HCT116 (cell line): ENCODE measurements around the gene LDB2. TPM values are rescaled to one million over a fixed set of nuclear protein-coding genes. Genes with fewer than 3 reads are reported as not detected.

Experiments used
- ATAC-seq: fragments of 200-7000 bp; cut with Tn5 transposase; 2 replicates; pipeline ENCODE4 v1.9.1; 2020; ENCODE audit warnings: mild to moderate bottlenecking, moderate library complexity
- BruUV-seq: library from RNA; stranded (reverse); fragments of 400-500 nt; replicated peaks from 2 replicates; lab custom pipeline; 2021; lab: Mats Ljungman, UMichigan
- CTCF ChIA-PET: fragments of 300-600 bp; sonication (Branson Sonifier 250); formaldehyde crosslinking; loops from one replicate; lab custom pipeline; 2021; ENCODE audit warnings: antibody characterized with exemption; lab: Charles Lee
- POLR2A ChIA-PET: fragments of 300-600, 350-600 bp; sonication (Branson Sonifier 250); formaldehyde crosslinking; loops from one replicate; lab custom pipeline; 2021; ENCODE audit warnings: antibody characterized with exemption; lab: Charles Lee
- RAD21 ChIA-PET, 2 experiments: fragments of 300-600 bp; sonication (Branson Sonifier 250); formaldehyde crosslinking; loops; one replicate each; lab custom pipeline; 2023; ENCODE audit warnings: low total read pairs in 2 of 2; ENCODE audit not compliant: uncharacterized antibody in 2 of 2, unreplicated experiment in 2 of 2, low non-redundant PET in 1 of 2; lab: Charles Lee
- DNase-seq: peaks from one replicate; pipeline ENCODE4 v3.0.0-alpha.2; 2010; ENCODE audit warnings: low read depth, low spot score
- H2AFZ ChIP-seq: fragments of 200-600 bp; shearing (Covaris generic), sonication (generic); 2 replicates; pipeline ENCODE4 v1.6.1; 2017; ENCODE audit warnings: low read depth, mixed run types, mixed read lengths, antibody characterized with exemption, low read length; ENCODE audit not compliant: poor library complexity, severe bottlenecking
- H3K27ac ChIP-seq: 2 replicates; pipeline ENCODE4 v1.5.1; 2012; ENCODE audit warnings: low read depth, low read length
- H3K27me3 ChIP-seq: fragments of 200-600 bp; sonication (generic); 2 replicates; pipeline ENCODE4 v1.6.1; 2016; ENCODE audit warnings: mixed run types, low read length, mixed read lengths; ENCODE audit not compliant: insufficient read depth
- H3K36me3 ChIP-seq, 2 experiments: fragments of 200-500 bp in 1 of 2; fragments of 200-600 bp in 1 of 2; sonication (Bioruptor generic) in 1 of 2; sonication (generic) in 1 of 2; 2 replicates each; pipeline versions ENCODE4 v1.5.1 to v1.6.1; 2014 to 2016; ENCODE audit warnings: low read length in 2 of 2, inconsistent platforms in 1 of 2, mixed read lengths in 1 of 2, mixed run types in 1 of 2; ENCODE audit not compliant: insufficient read depth in 2 of 2, control insufficient read depth in 1 of 2
- H3K4me1 ChIP-seq, 2 experiments: fragments of 200-600 bp in 1 of 2; sonication (generic) in 1 of 2; 2 replicates each; pipeline versions ENCODE4 v1.5.1 to v1.6.1; 2012 to 2017; ENCODE audit warnings: low read length in 2 of 2, inconsistent platforms in 1 of 2, mild to moderate bottlenecking in 1 of 2, mixed read lengths in 1 of 2, mixed run types in 1 of 2, moderate library complexity in 1 of 2; ENCODE audit not compliant: insufficient read depth in 2 of 2, control insufficient read depth in 1 of 2
- H3K4me2 ChIP-seq: fragments of 200-600 bp; sonication (generic); 2 replicates; pipeline ENCODE4 v1.6.1; 2017; ENCODE audit warnings: mixed run types, low read length, mixed read lengths
- H3K4me3 ChIP-seq, 2 experiments: fragments of 200-600 bp in 1 of 2; sonication (generic) in 1 of 2; replicated peaks in 1 of 2; 2 replicates each; pipeline ENCODE4 v1.5.1; 2011 to 2016; ENCODE audit warnings: low read length in 2 of 2, control low read depth in 1 of 2, low read depth in 1 of 2, mild to moderate bottlenecking in 1 of 2, mixed read lengths in 1 of 2, mixed run types in 1 of 2
- H3K79me2 ChIP-seq: fragments of 200-600 bp; sonication (generic); 2 replicates; pipeline ENCODE4 v1.6.1; 2017; ENCODE audit warnings: mild to moderate bottlenecking, mixed run types, low read length, moderate library complexity, mixed read lengths; ENCODE audit not compliant: insufficient read depth
- H3K9ac ChIP-seq: fragments of 200-600 bp; sonication (generic); 2 replicates; pipeline ENCODE4 v1.6.1; 2016; ENCODE audit warnings: low read length, mixed read lengths
- H3K9me2 ChIP-seq: fragments of 200-600 bp; sonication (generic), shearing (Covaris generic); 2 replicates; pipeline ENCODE4 v1.6.1; 2017; ENCODE audit warnings: mixed run types, mild to moderate bottlenecking, moderate library complexity; ENCODE audit not compliant: insufficient read depth
- H3K9me3 ChIP-seq, 2 experiments: fragments of 200-500 bp in 1 of 2; fragments of 200-600 bp in 1 of 2; sonication (Bioruptor generic) in 1 of 2; sonication (generic) in 1 of 2; 2 replicates each; pipeline ENCODE4 v1.6.1; 2014 to 2017; ENCODE audit warnings: low read length in 2 of 2, mixed read lengths in 2 of 2, inconsistent platforms in 1 of 2, low read depth in 1 of 2, mild to moderate bottlenecking in 1 of 2, mixed run types in 1 of 2, moderate library complexity in 1 of 2; ENCODE audit not compliant: control insufficient read depth in 1 of 2, insufficient read depth in 1 of 2
- H4K20me1 ChIP-seq: fragments of 200-600 bp; sonication (generic), shearing (Covaris generic); 2 replicates; pipeline ENCODE4 v1.6.1; 2017; ENCODE audit warnings: mixed run types, mild to moderate bottlenecking, moderate library complexity; ENCODE audit not compliant: insufficient read depth
- CBX3 ChIP-seq: IDR thresholded peaks from 2 replicates; pipeline ENCODE4 v1.6.1; 2012; ENCODE audit warnings: low read depth
- CEBPB ChIP-seq: IDR thresholded peaks from 2 replicates; pipeline ENCODE4 v1.6.1; 2012; ENCODE audit warnings: low read depth
- EGR1 ChIP-seq: IDR thresholded peaks from 2 replicates; pipeline ENCODE4 v1.6.1; 2012; ENCODE audit warnings: low read depth
- ELF1 ChIP-seq: IDR thresholded peaks from 2 replicates; pipeline ENCODE4 v1.6.1; 2012; ENCODE audit warnings: low read depth, borderline replicate concordance
- EZH2 ChIP-seq: fragments of 200-600 bp; sonication (generic); IDR thresholded peaks from 2 replicates; pipeline ENCODE4 v1.6.1; 2017; ENCODE audit warnings: antibody characterized with exemption, mixed run types
- EZH2phosphoT487 ChIP-seq: fragments of 200-600 bp; IDR thresholded peaks from 2 replicates; pipeline ENCODE4 v1.6.1; 2018; ENCODE audit warnings: antibody characterized with exemption, borderline replicate concordance
- FOSL1 ChIP-seq: IDR thresholded peaks from 2 replicates; pipeline ENCODE4 v1.6.1; 2012; ENCODE audit warnings: low read depth
- JUND ChIP-seq: IDR thresholded peaks from 2 replicates; pipeline ENCODE4 v1.6.1; 2012
- POLR2A ChIP-seq: IDR thresholded peaks from 2 replicates; pipeline ENCODE4 v1.7.0; 2011; ENCODE audit warnings: borderline replicate concordance; ENCODE audit not compliant: insufficient read depth, insufficient read length; ENCODE audit errors: extremely low read depth
- POLR2AphosphoS5 ChIP-seq: IDR thresholded peaks from 2 replicates; pipeline ENCODE4 v1.6.1; 2011; ENCODE audit warnings: mild to moderate bottlenecking, low read depth, low read length, moderate library complexity
- RAD21 ChIP-seq: IDR thresholded peaks from 2 replicates; pipeline ENCODE4 v1.6.1; 2012; ENCODE audit warnings: low read depth, mild to moderate bottlenecking
- SIN3A ChIP-seq: IDR thresholded peaks from 2 replicates; pipeline ENCODE4 v1.6.1; 2012; ENCODE audit warnings: low read depth
- SP1 ChIP-seq: IDR thresholded peaks from 2 replicates; pipeline ENCODE4 v1.6.1; 2012; ENCODE audit warnings: low read depth
- SRF ChIP-seq: IDR thresholded peaks from 2 replicates; pipeline ENCODE4 v1.6.1; 2012; ENCODE audit warnings: low read depth
- YY1 ChIP-seq: IDR thresholded peaks from 2 replicates; pipeline ENCODE4 v1.6.1; 2011; ENCODE audit warnings: low read length, low read depth, moderate library complexity, mild to moderate bottlenecking; ENCODE audit not compliant: insufficient replicate concordance; ENCODE audit errors: extremely low read depth
- ZFX ChIP-seq: fragments of 450-650 bp; IDR thresholded peaks from 2 replicates; pipeline ENCODE4 v1.6.1; 2017
- ZNF274 ChIP-seq: fragments of 200-500 bp; sonication (Bioruptor generic); IDR thresholded peaks from 2 replicates; pipeline ENCODE4 v1.6.1; 2014; ENCODE audit warnings: mild to moderate bottlenecking, low read depth, low read length, inconsistent platforms
- intact Hi-C: fragments of 100-400 bp; cut with micrococcal nuclease; formaldehyde crosslinking; loops from 2 replicates; pipeline ENCODE4 v1.10.0; 2022
- total RNA-seq: library from RNA; stranded (reverse); gene quantifications from one replicate; pipeline ENCODE4 v1.2.1, GENCODE V29; 2021; ENCODE audit not compliant: unreplicated experiment
- TF ChIP-seq, protein P1 (sequence below): IDR thresholded peaks from 2 replicates; pipeline ENCODE4 v1.6.1; 2012
- TF ChIP-seq, protein P2 (sequence below): IDR thresholded peaks from 2 replicates; pipeline ENCODE4 v1.6.1; 2012; ENCODE audit warnings: low read depth
- TF ChIP-seq, protein P3 (sequence below): IDR thresholded peaks from 2 replicates; pipeline ENCODE4 v1.6.1; 2011; ENCODE audit warnings: mild to moderate bottlenecking, low read length, moderate library complexity; ENCODE audit not compliant: insufficient replicate concordance; ENCODE audit errors: extremely low read depth

The LDB2 gene
- total RNA-seq, 1 experiment from 2014 or later = 0.12 TPM

DNA sequence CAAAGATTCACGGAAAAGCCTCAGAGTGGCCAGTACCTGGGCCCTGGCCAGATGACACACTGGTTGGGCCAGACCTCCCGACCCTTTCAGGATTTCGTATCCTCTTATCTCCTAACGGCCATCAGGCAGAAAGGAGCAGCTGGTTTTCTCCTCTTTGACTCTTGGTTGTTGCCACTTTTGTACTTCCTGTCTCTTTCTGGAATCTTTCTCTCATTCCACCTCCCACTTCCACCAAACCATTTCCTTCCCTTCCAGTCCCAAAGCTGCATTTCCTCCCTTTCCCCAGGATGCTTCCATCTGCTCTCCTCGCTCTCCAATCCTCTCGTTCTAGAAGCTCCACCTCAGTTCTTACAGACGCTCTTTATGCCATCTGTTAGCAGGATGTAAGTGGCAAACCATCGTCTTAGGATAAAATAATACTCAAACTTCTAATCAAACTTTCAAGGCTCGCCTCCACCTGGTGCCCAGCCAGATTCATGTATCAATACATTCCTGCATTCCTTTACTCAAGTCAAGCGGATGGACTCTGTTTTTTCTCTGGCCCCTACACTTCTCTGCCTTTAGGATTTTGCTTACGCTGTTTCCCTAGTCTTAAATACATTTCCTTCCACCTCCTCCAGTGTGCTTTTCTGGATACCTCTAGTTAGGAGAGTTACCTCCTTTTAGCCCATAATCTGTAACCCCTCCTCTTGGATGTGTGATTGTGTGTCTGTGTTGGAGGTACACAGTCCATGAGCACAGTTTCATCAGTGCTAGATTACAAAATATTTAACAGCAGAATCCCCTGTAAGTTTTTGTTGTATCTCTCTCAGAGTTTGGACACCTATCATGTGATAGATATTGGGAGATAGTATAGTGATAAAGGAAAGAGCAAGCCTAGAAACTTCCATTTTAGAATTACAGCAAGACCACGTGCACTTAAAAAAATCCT is 70.4 kb downstream of the LDB2 start:
- TF ChIP-seq, protein P1, sequence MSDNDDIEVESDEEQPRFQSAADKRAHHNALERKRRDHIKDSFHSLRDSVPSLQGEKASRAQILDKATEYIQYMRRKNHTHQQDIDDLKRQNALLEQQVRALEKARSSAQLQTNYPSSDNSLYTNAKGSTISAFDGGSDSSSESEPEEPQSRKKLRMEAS = no peak
- TF ChIP-seq CBX3 (no peak), EZH2phosphoT487 (no peak), ZNF274 (no peak), ELF1 (no peak), SRF (no peak), YY1 (no peak), SP1 (no peak), EGR1 (no peak), ZFX (no peak), SIN3A (no peak), POLR2AphosphoS5 (no peak), EZH2 (no peak), FOSL1 (no peak), POLR2A (no peak), CEBPB (no peak), JUND (no peak), RAD21 (no peak)
- TF ChIP-seq, protein P2, sequence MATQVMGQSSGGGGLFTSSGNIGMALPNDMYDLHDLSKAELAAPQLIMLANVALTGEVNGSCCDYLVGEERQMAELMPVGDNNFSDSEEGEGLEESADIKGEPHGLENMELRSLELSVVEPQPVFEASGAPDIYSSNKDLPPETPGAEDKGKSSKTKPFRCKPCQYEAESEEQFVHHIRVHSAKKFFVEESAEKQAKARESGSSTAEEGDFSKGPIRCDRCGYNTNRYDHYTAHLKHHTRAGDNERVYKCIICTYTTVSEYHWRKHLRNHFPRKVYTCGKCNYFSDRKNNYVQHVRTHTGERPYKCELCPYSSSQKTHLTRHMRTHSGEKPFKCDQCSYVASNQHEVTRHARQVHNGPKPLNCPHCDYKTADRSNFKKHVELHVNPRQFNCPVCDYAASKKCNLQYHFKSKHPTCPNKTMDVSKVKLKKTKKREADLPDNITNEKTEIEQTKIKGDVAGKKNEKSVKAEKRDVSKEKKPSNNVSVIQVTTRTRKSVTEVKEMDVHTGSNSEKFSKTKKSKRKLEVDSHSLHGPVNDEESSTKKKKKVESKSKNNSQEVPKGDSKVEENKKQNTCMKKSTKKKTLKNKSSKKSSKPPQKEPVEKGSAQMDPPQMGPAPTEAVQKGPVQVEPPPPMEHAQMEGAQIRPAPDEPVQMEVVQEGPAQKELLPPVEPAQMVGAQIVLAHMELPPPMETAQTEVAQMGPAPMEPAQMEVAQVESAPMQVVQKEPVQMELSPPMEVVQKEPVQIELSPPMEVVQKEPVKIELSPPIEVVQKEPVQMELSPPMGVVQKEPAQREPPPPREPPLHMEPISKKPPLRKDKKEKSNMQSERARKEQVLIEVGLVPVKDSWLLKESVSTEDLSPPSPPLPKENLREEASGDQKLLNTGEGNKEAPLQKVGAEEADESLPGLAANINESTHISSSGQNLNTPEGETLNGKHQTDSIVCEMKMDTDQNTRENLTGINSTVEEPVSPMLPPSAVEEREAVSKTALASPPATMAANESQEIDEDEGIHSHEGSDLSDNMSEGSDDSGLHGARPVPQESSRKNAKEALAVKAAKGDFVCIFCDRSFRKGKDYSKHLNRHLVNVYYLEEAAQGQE = no peak
- TF ChIP-seq, protein P3, sequence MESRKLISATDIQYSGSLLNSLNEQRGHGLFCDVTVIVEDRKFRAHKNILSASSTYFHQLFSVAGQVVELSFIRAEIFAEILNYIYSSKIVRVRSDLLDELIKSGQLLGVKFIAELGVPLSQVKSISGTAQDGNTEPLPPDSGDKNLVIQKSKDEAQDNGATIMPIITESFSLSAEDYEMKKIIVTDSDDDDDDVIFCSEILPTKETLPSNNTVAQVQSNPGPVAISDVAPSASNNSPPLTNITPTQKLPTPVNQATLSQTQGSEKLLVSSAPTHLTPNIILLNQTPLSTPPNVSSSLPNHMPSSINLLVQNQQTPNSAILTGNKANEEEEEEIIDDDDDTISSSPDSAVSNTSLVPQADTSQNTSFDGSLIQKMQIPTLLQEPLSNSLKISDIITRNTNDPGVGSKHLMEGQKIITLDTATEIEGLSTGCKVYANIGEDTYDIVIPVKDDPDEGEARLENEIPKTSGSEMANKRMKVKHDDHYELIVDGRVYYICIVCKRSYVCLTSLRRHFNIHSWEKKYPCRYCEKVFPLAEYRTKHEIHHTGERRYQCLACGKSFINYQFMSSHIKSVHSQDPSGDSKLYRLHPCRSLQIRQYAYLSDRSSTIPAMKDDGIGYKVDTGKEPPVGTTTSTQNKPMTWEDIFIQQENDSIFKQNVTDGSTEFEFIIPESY = no peak
- RAD21 ChIA-PET = no interaction called here

More for the DNA sequence above, 70.4 kb downstream of the LDB2 start:
- POLR2A ChIA-PET = no interaction called here
- H2AFZ ChIP-seq = no peak overlapping the region
- H3K79me2 ChIP-seq = no peaks in the 10 kb centered on the region
- DNase-seq (no peak), ATAC-seq (no peak)
- no peaks in the 10 kb centered on the region for H3K4me1 ChIP-seq
- H3K9ac ChIP-seq = no peak overlapping the region
- BruUV-seq = no TSS peak
- no peak overlapping the region for H3K4me3 ChIP-seq
- H4K20me1 ChIP-seq = no peaks in the 10 kb centered on the region
- CTCF ChIA-PET = no interaction called here
- H3K36me3 ChIP-seq = no peaks in the 10 kb centered on the region
- peaks cover 52% of the 10 kb centered on the region for H3K27me3 ChIP-seq
- no peak overlapping the region for H3K4me2 ChIP-seq
- intact Hi-C loops = no loop called here
- H3K9me3 ChIP-seq = no peaks in the 10 kb centered on the region
- no peaks in the 10 kb centered on the region for H3K9me2 ChIP-seq
- no peak overlapping the region for H3K27ac ChIP-seq
